Neural crest cell (in vitro differentiated cells): ENCODE data around the gene NLGN1. TPM values are rescaled to one million over a fixed set of nuclear protein-coding genes. Genes with fewer than 3 reads are reported as not detected.

Experiments used
- DNase-seq: peaks from one replicate; pipeline ENCODE4 v3.0.0; 2021; ENCODE audit warnings: low read depth, mixed read lengths, low spot score
- H3K27ac Mint-ChIP-seq: one replicate; pipeline ENCODE4 v1.8.0; 2021; ENCODE audit warnings: mild to moderate bottlenecking, mixed read lengths; ENCODE audit not compliant: unreplicated experiment
- H3K27me3 Mint-ChIP-seq: 2 replicates; pipeline ENCODE4 v1.8.0; 2021; ENCODE audit warnings: low read depth, mild to moderate bottlenecking, mixed read lengths
- H3K36me3 Mint-ChIP-seq: 2 replicates; pipeline ENCODE4 v1.8.0; 2021; ENCODE audit warnings: low read depth, mild to moderate bottlenecking, mixed read lengths
- H3K4me1 Mint-ChIP-seq: 2 replicates; pipeline ENCODE4 v1.8.0; 2021; ENCODE audit warnings: mixed read lengths
- H3K4me3 Mint-ChIP-seq: one replicate; pipeline ENCODE4 v1.8.0; 2021; ENCODE audit warnings: mild to moderate bottlenecking, mixed read lengths
- H3K9me3 Mint-ChIP-seq: 2 replicates; pipeline ENCODE4 v1.8.0; 2021; ENCODE audit warnings: mixed read lengths
- total RNA-seq: library from RNA; stranded (reverse); gene quantifications from 2 replicates; pipeline ENCODE4 v1.2.1, GENCODE V29; 2021
- TF ChIP-seq, protein P1 (sequence below): fragments of 200-600 bp; sonication (generic); conservative IDR thresholded peaks from 2 replicates; pipeline ENCODE4 v1.5.0; 2021; ENCODE audit warnings: antibody characterized with exemption, mild to moderate bottlenecking

NLGN1 gene
- total RNA-seq, 1 donor from 2014 or later, result 20.0 TPM

DNA sequence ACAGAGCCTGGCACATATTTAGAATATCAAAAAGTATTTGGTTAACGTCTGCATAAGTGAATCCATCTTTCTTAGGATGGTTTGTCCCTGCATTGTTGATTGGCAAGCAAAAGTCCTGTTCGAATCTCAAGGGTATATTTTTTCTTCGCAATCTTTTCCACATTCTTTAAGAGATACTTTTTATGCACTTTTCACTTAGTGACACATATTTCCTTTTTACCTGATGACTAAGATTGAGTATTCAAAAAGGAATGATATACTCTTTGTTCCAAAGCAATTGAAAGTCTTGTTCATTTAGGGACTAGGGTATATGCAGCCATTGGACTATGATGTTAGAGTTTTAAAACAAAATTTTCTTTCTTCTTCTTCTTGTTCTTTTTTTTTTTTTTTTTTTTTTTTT, 349.9 kb downstream of the NLGN1 start:
- Mint-ChIP-seq H3K4me3 (no peak overlapping the region), H3K9me3 (no peaks in the 10 kb centered on the region), H3K36me3 (no peaks in the 10 kb centered on the region), H3K27ac (no peak overlapping the region), H3K27me3 (no peaks in the 10 kb centered on the region), H3K4me1 (peaks cover 10% of the 10 kb centered on the region)
- TF ChIP-seq, protein P1, sequence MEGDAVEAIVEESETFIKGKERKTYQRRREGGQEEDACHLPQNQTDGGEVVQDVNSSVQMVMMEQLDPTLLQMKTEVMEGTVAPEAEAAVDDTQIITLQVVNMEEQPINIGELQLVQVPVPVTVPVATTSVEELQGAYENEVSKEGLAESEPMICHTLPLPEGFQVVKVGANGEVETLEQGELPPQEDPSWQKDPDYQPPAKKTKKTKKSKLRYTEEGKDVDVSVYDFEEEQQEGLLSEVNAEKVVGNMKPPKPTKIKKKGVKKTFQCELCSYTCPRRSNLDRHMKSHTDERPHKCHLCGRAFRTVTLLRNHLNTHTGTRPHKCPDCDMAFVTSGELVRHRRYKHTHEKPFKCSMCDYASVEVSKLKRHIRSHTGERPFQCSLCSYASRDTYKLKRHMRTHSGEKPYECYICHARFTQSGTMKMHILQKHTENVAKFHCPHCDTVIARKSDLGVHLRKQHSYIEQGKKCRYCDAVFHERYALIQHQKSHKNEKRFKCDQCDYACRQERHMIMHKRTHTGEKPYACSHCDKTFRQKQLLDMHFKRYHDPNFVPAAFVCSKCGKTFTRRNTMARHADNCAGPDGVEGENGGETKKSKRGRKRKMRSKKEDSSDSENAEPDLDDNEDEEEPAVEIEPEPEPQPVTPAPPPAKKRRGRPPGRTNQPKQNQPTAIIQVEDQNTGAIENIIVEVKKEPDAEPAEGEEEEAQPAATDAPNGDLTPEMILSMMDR, result no peak
- no peak for DNase-seq

DNA sequence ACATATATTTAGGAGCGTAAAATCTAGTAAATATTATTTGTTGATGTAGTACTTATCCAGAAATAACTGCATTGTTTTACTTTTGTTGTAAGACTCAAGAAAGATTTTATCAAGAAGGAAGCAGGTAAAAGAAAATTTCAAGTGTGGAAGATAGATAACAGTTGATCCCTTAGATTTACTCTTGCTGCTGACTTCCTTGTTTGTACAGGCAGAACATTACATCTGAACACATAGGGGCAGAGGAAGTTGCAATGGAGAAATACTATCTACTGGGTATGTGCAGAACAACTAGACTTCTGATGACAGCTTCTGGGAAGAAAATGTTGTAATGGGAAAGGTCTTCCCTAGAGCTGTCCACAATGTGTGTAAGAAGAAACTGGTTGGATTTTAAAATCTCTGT, 350.6 kb downstream of the NLGN1 start:
- DNase-seq, result no peak
- Mint-ChIP-seq H3K27me3 (no peaks in the 10 kb centered on the region), H3K4me1 (peaks cover 10% of the 10 kb centered on the region), H3K4me3 (no peak overlapping the region), H3K9me3 (no peaks in the 10 kb centered on the region), H3K27ac (no peak overlapping the region), H3K36me3 (no peaks in the 10 kb centered on the region)
- TF ChIP-seq, protein P1, result no peak

DNA sequence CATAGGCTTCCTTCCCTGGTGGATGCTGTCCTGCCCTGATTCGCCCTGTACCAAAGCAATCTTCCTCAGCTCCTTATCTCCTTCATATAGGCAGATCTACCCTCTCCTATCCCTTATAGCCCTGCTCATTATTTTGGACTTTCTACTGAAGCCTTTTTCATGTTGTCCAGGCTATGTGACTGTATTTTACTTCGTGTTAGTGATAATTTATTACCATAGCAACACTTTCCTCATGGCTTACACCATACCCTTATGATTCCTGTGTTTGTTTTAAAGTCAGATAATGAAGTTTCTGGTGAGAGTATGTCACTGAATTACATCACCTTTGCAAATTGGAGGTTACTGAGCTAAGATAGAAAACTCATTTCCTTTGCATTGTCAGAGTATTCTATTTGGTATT, 352.6 kb downstream of the NLGN1 start:
- no peaks in the 10 kb centered on the region for H3K27me3 Mint-ChIP-seq
- TF ChIP-seq, protein P1, result no peak

DNA sequence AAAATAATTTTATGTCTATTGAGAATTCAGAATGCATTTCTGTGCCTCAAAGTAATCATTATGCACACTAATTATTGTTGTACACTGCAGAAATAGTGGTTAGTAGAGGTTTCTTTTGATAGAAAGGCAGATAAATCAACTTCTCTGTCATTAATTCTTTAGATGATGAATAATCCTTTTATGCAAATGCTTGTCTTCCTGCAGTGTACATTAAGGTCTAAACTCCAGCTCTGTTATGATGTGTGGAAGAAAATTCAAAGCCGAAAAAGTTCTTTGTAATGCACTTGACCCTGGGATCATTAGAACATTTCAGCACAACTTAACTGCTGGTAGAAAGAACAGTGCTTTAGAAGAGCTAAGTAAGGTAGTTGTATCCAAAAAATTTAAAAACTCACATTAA, 353.0 kb downstream of the NLGN1 start:
- H3K4me3 Mint-ChIP-seq, result no peak overlapping the region

More for the DNA sequence above, 352.6 kb downstream of the NLGN1 start:
- no peaks in the 10 kb centered on the region for H3K36me3 Mint-ChIP-seq
- DNase-seq, result no peak
- no peaks in the 10 kb centered on the region for H3K9me3 Mint-ChIP-seq
- H3K4me1 Mint-ChIP-seq, result peaks cover 6% of the 10 kb centered on the region
- H3K27ac Mint-ChIP-seq, result no peak overlapping the region
- H3K4me3 Mint-ChIP-seq, result no peak overlapping the region

DNA sequence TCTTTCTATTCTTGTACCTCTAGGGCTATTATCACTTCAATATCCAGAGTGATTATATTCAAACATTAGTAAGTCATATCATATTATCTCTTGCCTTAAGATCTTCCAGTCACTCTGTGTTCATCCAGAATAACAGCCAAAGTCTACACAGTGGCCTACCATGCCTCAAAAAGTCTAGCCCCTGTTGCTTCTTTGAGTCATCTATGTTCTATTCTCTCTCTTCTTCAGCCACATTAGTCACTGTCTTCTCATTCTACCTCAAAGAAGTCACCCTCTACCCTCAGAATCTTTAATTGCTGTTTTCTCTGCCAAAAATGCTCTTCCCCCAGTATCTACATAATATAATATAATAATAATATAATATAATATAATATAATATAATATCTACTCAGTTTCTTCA, 356.0 kb downstream of the NLGN1 start:
- Mint-ChIP-seq H3K4me1 (peaks cover 5% of the 10 kb centered on the region), H3K36me3 (no peaks in the 10 kb centered on the region), H3K4me3 (no peak overlapping the region), H3K27me3 (no peaks in the 10 kb centered on the region), H3K9me3 (no peaks in the 10 kb centered on the region), H3K27ac (no peak overlapping the region)
- TF ChIP-seq, protein P1, result no peak
- DNase-seq, result no peak

More for the DNA sequence above, 353.0 kb downstream of the NLGN1 start:
- no peaks in the 10 kb centered on the region for H3K36me3 Mint-ChIP-seq
- peaks cover 5% of the 10 kb centered on the region for H3K4me1 Mint-ChIP-seq
- no peaks in the 10 kb centered on the region for H3K9me3 Mint-ChIP-seq
- no peaks in the 10 kb centered on the region for H3K27me3 Mint-ChIP-seq
- no peak overlapping the region for H3K27ac Mint-ChIP-seq
- TF ChIP-seq, protein P1, result no peak
- DNase-seq, result no peak

DNA sequence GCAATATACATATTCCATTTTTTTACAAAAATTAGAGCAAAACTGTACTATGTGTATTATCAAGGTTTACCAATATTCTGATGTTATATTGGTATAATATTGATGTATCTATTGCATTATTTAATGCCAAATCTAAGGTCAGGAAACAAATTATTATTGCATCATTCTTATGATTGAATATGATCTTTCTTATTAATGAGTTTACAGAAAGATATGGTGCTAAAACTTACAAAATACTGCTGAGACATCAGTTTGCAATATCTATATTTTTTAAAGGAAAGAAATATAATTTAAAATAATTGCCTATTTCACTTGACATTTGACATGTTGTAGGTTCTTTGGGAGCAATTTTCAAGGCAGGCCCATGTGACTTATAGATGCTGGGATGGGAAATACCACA, 357.6 kb downstream of the NLGN1 start:
- H3K4me1 Mint-ChIP-seq, result peaks cover under 1% of the 10 kb centered on the region
- TF ChIP-seq, protein P1, result no peak
- no peak for DNase-seq
- no peaks in the 10 kb centered on the region for H3K9me3 Mint-ChIP-seq
- H3K36me3 Mint-ChIP-seq, result no peaks in the 10 kb centered on the region
- no peaks in the 10 kb centered on the region for H3K27me3 Mint-ChIP-seq
- H3K27ac Mint-ChIP-seq, result no peak overlapping the region
- no peak overlapping the region for H3K4me3 Mint-ChIP-seq
